HG02981 (cell line): ENCODE results near the gene PLA2G15.
A peak's percentile ranks its signal among the peaks of the same experiment; 100 is the strongest.

Experiments
- ATAC-seq: cut with Tn5 transposase; IDR thresholded peaks from one replicate; pipeline ENCODE4 v1.9.1; 2021; ENCODE audit warnings: mild to moderate bottlenecking, moderate library complexity; ENCODE audit not compliant: unreplicated experiment

PLA2G15 gene, protein sequence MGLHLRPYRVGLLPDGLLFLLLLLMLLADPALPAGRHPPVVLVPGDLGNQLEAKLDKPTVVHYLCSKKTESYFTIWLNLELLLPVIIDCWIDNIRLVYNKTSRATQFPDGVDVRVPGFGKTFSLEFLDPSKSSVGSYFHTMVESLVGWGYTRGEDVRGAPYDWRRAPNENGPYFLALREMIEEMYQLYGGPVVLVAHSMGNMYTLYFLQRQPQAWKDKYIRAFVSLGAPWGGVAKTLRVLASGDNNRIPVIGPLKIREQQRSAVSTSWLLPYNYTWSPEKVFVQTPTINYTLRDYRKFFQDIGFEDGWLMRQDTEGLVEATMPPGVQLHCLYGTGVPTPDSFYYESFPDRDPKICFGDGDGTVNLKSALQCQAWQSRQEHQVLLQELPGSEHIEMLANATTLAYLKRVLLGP

DNA sequence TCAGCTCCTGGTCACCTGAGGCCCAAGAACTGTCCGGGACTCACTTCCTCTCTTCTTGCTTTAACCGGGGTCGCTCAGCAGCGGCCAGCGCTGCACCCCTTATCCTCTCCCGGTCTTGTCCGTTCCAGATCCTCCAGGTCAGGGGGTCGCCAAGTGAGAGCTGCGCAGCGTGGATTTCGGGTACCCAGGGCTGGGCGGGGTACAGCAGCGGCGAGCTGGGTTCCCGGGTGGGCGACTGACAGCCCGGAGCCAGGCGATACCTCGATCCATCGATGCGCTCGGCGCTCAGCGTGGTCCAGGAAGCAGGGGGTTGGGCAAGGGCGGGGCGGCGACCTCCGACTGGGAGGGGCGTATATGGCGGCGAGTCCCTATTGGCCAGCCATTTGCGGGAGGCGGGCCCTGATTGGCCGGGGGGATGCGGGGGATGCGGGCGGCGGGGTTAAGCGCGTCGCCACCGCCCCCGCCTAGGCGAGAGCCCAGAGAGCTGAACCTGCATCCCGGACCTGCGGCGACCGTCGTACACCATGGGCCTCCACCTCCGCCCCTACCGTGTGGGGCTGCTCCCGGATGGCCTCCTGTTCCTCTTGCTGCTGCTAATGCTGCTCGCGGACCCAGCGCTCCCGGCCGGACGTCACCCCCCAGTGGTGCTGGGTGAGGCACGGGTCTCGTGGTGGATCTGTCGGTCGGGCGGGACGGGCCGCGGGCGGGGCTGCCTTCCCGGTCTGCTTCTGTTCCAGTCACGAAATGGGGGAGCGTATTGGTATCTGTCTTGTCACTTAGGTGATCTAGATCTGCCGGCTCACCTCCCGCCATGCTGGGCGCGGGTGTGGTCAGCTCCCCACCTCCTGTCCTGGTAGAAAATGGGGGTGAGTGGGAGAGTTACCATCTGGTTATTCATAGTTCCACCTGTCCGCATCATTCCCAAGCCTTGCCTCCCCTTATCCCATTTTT is at the start of gene PLA2G15:
TSS of gene PLA2G15 (plus strand) at position 471 of the 951 bp plus-strand sequence. CDS start at position 525, 54 bp downstream.
- ATAC-seq = peak; percentile 84

DNA sequence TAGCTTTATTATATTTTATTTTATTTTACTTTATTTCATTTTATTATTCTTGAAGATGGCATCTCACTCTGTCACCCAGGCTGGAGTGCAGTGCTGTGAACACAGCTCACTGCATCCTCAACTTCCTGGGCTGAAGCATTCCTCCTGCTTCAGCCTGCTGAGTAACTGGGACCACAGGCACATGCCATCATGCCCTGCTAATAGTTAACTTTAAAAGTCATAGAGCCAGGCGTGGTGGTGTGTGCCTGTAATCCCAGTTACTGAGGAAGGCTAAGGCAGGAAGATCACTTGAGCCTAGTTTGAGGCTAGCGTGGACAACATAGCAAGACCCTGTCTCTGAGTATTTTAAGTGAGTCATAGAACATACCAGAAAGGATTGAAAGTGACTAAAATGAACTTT is 47.9 kb upstream of the PLA2G15 start:
- no peak for ATAC-seq

DNA sequence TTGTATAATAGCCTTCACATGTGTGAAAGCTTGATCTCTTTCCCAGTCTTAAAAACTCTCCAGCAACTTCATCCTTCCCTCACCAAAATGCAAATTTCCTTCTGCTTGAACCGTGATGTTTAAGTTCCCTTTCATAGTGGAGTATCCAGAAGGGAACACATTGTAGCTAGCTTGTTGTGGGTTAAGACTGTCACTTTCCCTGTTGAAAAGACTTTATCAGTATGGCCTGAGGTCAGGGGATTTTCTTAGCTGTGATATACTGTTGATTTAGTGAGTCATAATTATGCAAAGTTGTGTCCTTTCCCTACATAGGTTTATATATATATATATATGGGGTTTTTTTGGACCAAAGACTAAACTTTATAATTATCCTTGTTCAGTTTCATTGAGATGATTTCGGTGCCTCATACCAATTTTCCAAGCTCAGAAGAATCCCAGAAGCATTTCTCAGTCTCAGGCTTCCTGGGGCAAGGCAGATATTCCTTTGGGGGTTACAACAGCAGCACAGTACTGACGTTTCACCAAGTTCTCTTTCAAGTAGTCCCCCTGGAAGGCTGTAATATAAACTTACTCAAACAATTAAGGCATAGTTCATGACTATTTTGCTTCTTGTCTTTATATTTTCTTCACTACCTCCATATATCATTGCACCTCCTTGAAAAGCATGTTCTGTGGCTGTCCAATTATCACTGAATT is 44.9 kb upstream of the PLA2G15 start:
- ATAC-seq = no peak

- no peak for ATAC-seq
Observed at GRCh38 chr16:68202091-68202519, 43.1 kb upstream of the PLA2G15 start.

DNA sequence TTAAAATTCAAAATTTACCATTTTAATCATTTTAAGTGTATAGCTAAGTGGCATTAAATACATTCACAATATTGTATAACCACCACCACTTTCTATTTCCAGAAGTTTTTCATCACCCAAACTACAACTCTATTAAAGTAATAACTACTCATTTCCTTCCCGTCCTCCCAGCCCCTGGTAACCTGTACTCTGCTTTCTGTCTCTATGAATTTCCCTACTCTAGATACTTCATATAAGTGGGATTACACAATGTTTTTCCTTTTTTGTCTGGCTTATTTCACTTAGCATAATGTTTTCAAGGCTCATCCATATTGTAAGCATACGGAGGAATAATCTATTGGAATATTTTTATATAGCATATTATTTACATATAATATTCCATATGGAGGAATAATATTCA is 38.9 kb upstream of the PLA2G15 start:
- no peak for ATAC-seq

- no peak for ATAC-seq
Observed at GRCh38 chr16:68214726-68215125, 30.4 kb upstream of the PLA2G15 start.

DNA sequence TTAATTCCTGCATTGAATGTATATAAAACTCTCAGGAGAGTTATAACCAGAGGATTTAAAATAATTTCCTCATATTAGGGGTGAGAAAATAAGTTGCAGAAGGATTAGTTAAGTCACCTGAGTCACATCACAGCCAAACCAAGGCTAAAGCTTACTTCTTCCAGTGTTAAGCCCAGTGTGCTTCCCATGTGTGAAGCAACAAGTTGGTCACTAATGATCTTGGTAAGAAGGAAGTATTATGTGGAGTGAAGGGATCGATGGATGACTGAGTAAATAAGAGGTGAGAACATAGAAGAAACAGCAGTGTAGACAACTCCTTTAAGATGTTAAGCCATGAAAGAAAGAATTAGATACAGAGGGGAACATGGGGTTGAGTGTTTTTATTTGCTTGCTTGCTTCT is 29.9 kb upstream of the PLA2G15 start:
- no peak for ATAC-seq

- ATAC-seq = no peak
Observed at GRCh38 chr16:68216240-68216639, 28.9 kb upstream of the PLA2G15 start.

- ATAC-seq = no peak
Observed at GRCh38 chr16:68217506-68217905, 27.7 kb upstream of the PLA2G15 start.

- no peak for ATAC-seq
Observed at GRCh38 chr16:68219725-68220351, 25.3 kb upstream of the PLA2G15 start.

DNA sequence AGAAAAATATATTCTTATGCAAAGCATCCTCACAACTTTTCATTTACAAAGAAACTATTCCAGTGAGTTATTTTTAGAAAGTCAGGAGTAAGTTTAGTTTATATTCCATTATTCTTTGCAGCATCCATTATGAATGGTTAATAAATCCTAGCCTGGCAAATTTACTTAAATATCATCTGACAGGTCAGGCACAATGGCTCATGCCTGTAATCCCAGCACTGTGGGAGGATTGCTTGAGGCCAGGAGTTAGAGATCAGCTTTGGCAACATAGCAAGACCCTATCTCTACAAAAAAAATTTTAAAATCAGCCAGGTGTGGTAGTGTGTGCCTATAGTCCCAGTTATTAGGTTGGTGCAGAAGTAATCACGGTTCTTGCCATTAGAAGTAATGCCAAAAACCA is 22.1 kb upstream of the PLA2G15 start:
- no peak for ATAC-seq

DNA sequence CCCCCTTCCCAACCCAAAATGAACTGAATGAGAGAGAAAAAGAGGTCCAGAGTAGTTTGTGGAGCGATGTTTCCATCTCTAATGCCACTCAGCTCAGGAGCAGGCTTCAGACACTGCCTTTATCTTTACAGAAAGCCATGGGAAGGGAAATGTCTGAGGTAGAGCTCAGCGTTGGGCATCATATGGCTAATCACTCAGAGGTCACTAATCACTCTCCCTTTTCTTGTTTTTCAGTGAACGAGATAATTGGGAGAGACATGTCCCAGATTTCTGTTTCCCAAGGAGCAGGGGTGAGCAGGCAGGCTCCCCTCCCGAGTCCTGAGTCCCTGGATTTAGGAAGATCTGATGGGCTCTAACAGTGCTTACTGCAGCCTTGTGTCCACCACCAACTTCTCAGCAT is 19.1 kb upstream of the PLA2G15 start:
- ATAC-seq = no peak

GRCh38 chr16:68227183-68227793 is 17.9 kb upstream of the PLA2G15 start:
- ATAC-seq = no peak

- ATAC-seq = no peak
Observed at GRCh38 chr16:68227850-68228553, 17.2 kb upstream of the PLA2G15 start.

- no peak for ATAC-seq
Observed at GRCh38 chr16:68228652-68229051, 16.5 kb upstream of the PLA2G15 start.

- no peak for ATAC-seq
Observed at GRCh38 chr16:68229431-68230175, 15.6 kb upstream of the PLA2G15 start.

GRCh38 chr16:68230176-68230571 is 15.0 kb upstream of the PLA2G15 start:
- no peak for ATAC-seq

DNA sequence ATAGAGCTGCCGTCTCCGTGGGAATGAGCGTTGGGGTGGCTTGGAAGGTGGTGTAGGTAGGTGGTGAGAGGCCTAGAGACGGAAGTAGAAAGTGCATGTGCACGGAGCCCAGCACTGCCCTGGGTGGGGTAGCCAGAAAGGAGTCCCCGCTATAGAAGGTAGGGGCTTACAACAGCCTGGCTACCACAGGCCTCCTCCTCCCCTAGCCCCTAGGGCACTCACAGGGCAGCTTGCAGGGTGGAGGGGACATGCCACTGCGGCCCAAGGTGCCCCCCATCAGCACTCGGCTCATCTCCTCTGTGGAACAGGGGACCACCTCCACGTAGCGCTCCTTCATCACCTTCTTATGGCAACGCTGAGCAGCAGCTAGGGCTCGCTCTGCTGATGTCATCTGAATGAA is 14.2 kb upstream of the PLA2G15 start:
- no peak for ATAC-seq
